Lower lobe of right lung (tissue), 2 donors: ENCODE data around the gene USF3. TPM values are rescaled to one million over a fixed set of nuclear protein-coding genes. Genes with fewer than 3 reads are reported as not detected.

Source experiments
- ATAC-seq, 2 donors: fragments of 200-7000 bp; cut with Tn5 transposase; one replicate each; pipeline ENCODE4 v1.9.1; 2020 to 2022; ENCODE audit warnings: mild to moderate bottlenecking in 2 of 2, moderate library complexity in 2 of 2
- DNase-seq: peaks from one replicate; pipeline ENCODE4 v3.0.0-alpha.2; 2020
- H3K27ac ChIP-seq: fragments of 200-600 bp; one replicate; pipeline ENCODE4 v1.8.0; 2022
- H3K27me3 ChIP-seq: fragments of 200-600 bp; one replicate; pipeline ENCODE4 v1.8.0; 2022; ENCODE audit warnings: low read depth
- H3K36me3 ChIP-seq: fragments of 200-600 bp; one replicate; pipeline ENCODE4 v1.8.0; 2022; ENCODE audit warnings: mild to moderate bottlenecking
- H3K4me1 ChIP-seq: fragments of 200-600 bp; one replicate; pipeline ENCODE4 v1.8.0; 2022
- H3K4me3 ChIP-seq: fragments of 200-600 bp; one replicate; pipeline ENCODE4 v1.8.0; 2022; ENCODE audit warnings: mild to moderate bottlenecking
- H3K9me3 ChIP-seq: fragments of 200-600 bp; one replicate; pipeline ENCODE4 v1.8.0; 2022
- intact Hi-C: fragments of 100-400 bp; cut with DNase I; formaldehyde crosslinking; loops from one replicate; pipeline ENCODE4 v1.11.0; 2022
- long read RNA-seq: library from polyadenylated mRNA; unstranded; transcript quantifications from one replicate; pipeline ENCODE4 v2.0.0, GENCODE V29; 2021
- total RNA-seq: library from RNA; stranded (reverse); fragmentation: NEBNext Ultra II Directional; extraction: Animal tissue kit (Norgen Biotek cat#: 25700); gene quantifications from one replicate; pipeline ENCODE4 v1.2.1, GENCODE V29; 2021
- TF ChIP-seq, protein P1 (sequence below): fragments of 200-600 bp; IDR thresholded peaks from one replicate; pipeline ENCODE4 v1.8.0; 2022; ENCODE audit warnings: antibody characterized with exemption, mild to moderate bottlenecking
- donor health status: DM: no; HTN: yes; CAD: no; lungs with severe emphysema.

The USF3 gene, protein sequence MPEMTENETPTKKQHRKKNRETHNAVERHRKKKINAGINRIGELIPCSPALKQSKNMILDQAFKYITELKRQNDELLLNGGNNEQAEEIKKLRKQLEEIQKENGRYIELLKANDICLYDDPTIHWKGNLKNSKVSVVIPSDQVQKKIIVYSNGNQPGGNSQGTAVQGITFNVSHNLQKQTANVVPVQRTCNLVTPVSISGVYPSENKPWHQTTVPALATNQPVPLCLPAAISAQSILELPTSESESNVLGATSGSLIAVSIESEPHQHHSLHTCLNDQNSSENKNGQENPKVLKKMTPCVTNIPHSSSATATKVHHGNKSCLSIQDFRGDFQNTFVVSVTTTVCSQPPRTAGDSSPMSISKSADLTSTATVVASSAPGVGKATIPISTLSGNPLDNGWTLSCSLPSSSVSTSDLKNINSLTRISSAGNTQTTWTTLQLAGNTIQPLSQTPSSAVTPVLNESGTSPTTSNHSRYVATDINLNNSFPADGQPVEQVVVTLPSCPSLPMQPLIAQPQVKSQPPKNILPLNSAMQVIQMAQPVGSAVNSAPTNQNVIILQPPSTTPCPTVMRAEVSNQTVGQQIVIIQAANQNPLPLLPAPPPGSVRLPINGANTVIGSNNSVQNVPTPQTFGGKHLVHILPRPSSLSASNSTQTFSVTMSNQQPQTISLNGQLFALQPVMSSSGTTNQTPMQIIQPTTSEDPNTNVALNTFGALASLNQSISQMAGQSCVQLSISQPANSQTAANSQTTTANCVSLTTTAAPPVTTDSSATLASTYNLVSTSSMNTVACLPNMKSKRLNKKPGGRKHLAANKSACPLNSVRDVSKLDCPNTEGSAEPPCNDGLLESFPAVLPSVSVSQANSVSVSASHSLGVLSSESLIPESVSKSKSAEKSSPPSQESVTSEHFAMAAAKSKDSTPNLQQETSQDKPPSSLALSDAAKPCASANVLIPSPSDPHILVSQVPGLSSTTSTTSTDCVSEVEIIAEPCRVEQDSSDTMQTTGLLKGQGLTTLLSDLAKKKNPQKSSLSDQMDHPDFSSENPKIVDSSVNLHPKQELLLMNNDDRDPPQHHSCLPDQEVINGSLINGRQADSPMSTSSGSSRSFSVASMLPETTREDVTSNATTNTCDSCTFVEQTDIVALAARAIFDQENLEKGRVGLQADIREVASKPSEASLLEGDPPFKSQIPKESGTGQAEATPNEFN (N-terminal part only)
- 20.9 TPM for total RNA-seq
- long read RNA-seq, full-length matches to known transcripts: 2 of 16 reads
- long read RNA-seq, partial matches to known transcripts: 2 of 16 reads
- long read RNA-seq, other reads (novel, unspliced or antisense): 12 of 16 reads

DNA sequence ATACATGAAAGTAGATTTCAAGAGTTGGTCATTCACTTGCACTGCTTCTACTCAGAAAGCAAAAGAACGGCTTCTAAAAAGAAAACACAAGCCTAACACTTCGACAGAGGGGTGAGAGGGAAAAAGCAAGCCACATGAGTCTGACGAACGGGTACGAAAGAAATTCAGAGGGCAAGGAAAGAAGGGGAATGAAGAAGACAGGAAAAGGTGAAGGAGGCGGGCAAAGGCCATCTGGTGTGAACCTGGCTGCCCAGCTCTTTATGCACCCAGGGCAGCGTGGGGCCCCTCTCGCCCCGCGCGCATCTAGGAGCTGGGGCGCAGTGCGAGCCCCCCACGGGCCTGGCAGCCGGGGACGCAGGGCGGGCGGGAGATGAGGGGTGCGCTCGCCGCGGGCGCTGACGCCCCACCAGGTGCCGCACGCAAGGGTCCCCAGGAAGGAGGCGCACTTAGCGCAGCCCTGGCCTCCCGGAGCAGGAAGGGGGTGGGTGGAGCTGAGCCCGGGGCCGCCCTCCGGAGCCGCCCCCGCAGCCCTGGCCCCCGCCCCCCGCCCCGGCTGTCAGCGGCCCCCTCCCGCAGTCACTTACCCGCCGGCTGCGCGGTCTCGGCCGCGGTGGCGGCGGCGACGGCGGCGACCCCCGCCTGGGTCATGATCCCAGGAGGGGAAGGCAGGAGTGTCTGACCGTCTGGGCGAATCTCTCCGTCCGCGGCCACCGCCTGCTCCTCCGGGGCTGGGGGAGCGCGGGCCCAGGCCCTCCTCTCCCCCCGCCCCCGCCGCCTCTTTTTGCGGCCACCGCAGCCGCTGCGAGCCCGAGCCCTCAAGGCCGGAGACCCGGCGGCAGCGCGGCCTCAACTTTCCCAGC, at the start of gene USF3:
Gene USF3 (minus strand): TSS at position 857 of the 860 bp plus-strand sequence. CDS start 21,764 bp downstream, outside the sequence.
- H3K4me1 ChIP-seq: peaks cover 32% of the 10 kb centered on the region
- TF ChIP-seq, protein P1, sequence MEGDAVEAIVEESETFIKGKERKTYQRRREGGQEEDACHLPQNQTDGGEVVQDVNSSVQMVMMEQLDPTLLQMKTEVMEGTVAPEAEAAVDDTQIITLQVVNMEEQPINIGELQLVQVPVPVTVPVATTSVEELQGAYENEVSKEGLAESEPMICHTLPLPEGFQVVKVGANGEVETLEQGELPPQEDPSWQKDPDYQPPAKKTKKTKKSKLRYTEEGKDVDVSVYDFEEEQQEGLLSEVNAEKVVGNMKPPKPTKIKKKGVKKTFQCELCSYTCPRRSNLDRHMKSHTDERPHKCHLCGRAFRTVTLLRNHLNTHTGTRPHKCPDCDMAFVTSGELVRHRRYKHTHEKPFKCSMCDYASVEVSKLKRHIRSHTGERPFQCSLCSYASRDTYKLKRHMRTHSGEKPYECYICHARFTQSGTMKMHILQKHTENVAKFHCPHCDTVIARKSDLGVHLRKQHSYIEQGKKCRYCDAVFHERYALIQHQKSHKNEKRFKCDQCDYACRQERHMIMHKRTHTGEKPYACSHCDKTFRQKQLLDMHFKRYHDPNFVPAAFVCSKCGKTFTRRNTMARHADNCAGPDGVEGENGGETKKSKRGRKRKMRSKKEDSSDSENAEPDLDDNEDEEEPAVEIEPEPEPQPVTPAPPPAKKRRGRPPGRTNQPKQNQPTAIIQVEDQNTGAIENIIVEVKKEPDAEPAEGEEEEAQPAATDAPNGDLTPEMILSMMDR: no peak
- intact Hi-C loops: no loop called here
- no peaks in the 10 kb centered on the region for H3K36me3 ChIP-seq
- H3K27me3 ChIP-seq: no peaks in the 10 kb centered on the region
- DNase-seq: peak; percentile 86
- peak within 1 kb of the TSS; percentile 79 for H3K4me3 ChIP-seq
- peak; percentile 91 to 93 for ATAC-seq
- H3K27ac ChIP-seq: peak within 1 kb of the TSS; percentile 98
- no peaks in the 10 kb centered on the region for H3K9me3 ChIP-seq

DNA sequence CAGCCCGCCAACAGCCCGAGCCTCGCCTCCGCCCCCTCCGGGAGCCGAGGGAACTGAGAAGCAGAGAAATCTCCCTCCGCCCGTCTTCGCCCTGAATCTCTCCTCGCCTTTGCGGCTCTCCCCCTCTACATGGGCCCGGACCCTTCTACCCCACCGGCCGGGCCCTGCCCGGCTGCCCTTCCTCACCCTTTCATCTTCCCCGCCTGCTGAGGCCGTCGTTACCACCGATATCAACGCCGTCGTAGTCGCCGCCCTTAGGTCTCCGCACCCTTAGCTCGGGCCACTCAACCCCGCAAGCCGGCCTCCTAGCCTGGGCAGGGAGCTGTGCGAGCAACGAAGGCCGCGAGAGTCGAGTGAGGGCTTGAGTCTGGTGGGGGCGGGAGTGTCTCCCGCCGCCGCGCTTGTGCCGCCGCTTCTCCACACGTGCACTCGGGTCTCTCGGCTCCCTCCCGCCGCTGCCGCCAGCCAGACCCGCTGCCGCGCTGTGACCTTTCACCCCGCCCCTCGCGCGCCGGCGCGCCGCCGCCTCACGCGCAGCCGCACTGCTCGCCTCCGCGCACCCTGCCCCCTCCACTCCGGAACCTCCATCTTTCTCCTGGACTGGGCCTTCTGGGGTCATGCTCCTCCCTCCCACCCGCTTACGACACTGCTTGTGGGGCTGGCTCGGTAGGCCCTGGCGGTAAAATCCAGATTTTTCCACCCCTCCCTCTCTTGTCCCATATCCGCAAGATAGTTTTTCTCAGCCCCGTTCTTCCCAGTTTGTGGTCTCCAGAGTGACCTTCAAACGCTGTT, 49.5 kb upstream of the USF3 start, which contains the start of gene NAA50:
Gene NAA50 (minus strand): TSS at position 494 of the 792 bp plus-strand sequence. CDS start 300 bp downstream, at position 194.
- DNase-seq: peak; percentile 94
- ATAC-seq: peak; percentile 95 to 98
- Histone ChIP-seq H3K4me1 (peaks cover 62% of the 10 kb centered on the region), H3K36me3 (no peaks in the 10 kb centered on the region), H3K9me3 (no peaks in the 10 kb centered on the region), H3K27me3 (no peaks in the 10 kb centered on the region), H3K27ac (peak within 1 kb of the TSS; percentile 99), H3K4me3 (peak within 1 kb of the TSS; percentile 83)
- intact Hi-C loops: no loop called here
- TF ChIP-seq, protein P1: no peak

DNA sequence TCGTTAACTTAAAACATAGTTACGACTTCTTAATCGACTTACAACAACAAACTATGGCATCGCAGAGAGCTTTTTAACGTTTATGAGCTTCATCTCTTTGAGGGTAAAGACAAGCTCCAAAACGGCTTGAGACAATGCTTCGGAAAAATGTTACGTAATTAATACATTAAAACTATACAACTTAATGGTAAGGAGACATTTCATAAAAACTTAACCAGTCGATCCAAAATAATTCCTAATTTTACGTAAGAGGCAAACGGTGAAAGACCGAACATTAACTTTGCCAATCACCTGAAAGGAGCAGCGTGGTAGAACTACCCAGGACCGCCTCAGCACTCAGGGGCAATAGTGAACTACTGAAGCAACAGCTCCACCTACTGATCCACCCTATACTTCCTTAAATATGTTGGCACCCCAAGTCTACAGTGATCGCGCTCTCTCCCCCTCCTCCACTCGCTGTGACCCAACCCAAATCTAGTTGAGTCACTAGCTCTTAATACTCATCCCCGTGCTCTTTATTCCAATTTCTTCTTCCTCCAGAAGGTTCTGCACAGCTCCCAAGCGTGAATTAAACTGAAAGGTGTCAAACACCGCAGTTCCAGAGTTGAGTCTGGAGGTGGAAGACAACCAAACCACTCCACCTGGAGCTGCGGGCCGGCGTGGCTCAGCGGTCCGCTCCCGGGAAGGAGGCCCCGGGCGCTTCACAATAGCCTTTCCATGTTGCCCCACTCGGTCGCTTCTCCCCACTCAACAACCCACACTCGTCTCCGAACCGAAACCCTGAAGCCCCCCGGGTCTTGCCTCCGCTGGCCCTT, 48.7 kb upstream of the USF3 start:
- peaks cover 67% of the 10 kb centered on the region for H3K4me1 ChIP-seq
- H3K27ac ChIP-seq: peak overlapping the region; percentile 99
- TF ChIP-seq, protein P1: peak; percentile 64
- H3K27me3 ChIP-seq: no peaks in the 10 kb centered on the region
- intact Hi-C loops: no loop called here
- DNase-seq (peak; percentile 77), ATAC-seq (peak; percentile 80 to 88)
- H3K36me3 ChIP-seq: no peaks in the 10 kb centered on the region
- no peaks in the 10 kb centered on the region for H3K9me3 ChIP-seq
- peak overlapping the region; percentile 83 for H3K4me3 ChIP-seq

DNA sequence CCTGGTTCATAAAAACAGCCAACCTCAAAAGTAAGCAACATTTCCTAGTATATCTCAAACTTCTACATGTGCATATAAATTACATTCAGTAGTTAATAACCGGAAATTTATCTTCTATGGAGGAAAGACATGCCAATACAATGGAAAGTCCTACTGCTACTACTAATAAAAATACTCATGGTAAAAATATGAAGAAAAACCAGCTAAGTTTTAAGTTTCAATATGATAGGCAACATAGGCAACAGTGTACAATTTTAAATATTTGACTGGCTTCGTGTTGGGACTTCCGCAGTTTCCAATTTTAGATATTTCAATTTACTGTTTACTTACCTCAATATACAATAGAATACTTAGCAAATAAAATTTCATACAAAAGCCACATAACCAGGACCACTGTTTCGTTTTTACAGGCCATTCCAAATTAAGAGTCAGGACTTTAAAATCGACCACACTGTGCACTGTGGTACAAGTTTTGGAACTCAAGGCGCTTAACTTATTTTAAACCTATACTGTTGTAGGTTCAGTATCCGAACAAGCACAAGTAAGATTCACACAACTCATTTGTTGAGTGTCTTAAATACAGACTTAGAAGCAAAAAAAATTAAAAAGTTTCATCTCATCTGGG, 46.7 kb upstream of the USF3 start:
- Histone ChIP-seq H3K4me3 (no peak overlapping the region), H3K27ac (no peak overlapping the region), H3K4me1 (peaks cover 54% of the 10 kb centered on the region), H3K27me3 (no peaks in the 10 kb centered on the region), H3K36me3 (no peaks in the 10 kb centered on the region), H3K9me3 (no peaks in the 10 kb centered on the region)
- no peak for ATAC-seq
- TF ChIP-seq, protein P1: no peak
- DNase-seq: no peak
- intact Hi-C loops: no loop called here
